GM12872 (cell line): ENCODE data around the gene ATXN7L3B.

Source experiments
- TF ChIP-seq, protein P1 (sequence below): IDR thresholded peaks from 3 replicates; pipeline ENCODE4 v1.5.1; 2011; ENCODE audit warnings: low read depth, mild to moderate bottlenecking, low read length, moderate library complexity; ENCODE audit not compliant: insufficient read depth

Gene ATXN7L3B

DNA sequence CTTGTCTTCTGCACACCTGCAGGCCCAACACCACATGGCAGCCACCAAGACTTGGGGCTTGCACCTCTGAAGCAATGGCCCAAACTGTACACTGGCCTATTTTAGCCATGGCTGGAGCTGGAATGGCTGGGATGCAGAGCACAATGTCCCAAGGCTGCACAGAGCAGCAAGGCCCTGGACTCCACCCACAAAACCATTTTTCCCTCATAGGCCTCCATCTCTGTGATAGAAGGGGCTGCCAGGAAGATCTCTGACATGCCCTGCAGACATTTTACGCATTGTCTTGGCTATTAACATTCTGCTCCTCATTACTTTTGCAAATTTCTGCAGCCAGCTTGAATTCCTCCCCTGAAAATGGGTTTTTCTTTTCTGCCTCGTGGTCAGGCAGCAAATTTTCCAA lies 22.1 kb downstream of the ATXN7L3B start:
- TF ChIP-seq, protein P1, sequence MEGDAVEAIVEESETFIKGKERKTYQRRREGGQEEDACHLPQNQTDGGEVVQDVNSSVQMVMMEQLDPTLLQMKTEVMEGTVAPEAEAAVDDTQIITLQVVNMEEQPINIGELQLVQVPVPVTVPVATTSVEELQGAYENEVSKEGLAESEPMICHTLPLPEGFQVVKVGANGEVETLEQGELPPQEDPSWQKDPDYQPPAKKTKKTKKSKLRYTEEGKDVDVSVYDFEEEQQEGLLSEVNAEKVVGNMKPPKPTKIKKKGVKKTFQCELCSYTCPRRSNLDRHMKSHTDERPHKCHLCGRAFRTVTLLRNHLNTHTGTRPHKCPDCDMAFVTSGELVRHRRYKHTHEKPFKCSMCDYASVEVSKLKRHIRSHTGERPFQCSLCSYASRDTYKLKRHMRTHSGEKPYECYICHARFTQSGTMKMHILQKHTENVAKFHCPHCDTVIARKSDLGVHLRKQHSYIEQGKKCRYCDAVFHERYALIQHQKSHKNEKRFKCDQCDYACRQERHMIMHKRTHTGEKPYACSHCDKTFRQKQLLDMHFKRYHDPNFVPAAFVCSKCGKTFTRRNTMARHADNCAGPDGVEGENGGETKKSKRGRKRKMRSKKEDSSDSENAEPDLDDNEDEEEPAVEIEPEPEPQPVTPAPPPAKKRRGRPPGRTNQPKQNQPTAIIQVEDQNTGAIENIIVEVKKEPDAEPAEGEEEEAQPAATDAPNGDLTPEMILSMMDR = no peak

DNA sequence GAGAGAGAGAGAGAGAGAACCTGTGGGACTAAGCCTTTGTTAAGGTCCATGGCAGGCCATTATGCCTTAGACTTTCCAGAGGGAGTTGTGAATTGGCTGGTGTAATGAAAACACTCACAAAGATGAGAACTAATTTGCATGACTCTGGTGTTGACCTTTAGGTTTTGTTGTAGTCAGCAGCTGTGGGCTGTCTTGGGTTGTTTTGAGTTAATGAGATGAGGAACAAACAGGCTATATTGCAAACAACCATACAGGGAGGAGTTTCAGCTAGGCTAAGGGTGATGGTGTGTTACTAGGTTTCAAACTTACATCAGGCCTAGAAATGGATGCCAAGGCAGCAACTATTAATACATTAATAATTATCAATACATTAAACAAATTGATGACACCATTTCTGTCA lies 26.3 kb downstream of the ATXN7L3B start:
- TF ChIP-seq, protein P1 = no peak

DNA sequence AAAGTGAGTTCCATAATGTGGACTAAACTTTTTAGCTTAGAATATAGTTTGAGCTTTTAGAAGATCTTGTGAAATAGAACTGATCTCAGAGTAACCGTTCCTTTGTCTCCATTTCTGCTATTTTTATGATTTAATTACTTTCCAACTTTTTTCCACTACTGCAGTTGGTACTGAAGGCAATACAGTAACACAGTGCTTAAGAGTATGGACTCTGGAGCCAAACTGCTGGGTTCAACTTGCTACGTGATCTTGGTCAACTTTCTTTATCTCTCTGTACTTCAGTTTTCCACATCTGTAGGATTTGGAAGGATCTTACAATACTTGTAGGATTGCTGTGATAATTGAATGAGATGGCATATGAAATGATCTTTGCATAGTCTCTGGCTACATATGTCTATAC lies 40.9 kb downstream of the ATXN7L3B start:
- TF ChIP-seq, protein P1 = no peak

DNA sequence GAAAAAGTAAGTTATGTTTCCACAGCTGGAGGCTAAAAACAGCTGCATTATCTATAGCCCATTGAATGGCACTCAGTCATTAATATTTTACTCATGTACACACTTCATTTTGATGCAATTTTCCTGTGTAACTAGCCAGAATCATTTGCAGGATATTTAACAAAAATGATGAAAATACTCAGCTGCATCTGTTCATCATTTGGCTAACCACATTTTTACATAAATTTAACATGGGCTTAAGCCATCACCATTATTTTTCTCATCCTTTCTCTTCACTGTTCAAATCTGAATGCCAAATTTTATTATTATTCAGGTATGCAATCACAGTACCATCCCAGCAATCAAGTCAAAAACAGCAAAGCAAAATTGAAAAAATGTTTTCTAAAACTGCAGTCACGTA lies 41.8 kb downstream of the ATXN7L3B start:
- TF ChIP-seq, protein P1 = no peak

DNA sequence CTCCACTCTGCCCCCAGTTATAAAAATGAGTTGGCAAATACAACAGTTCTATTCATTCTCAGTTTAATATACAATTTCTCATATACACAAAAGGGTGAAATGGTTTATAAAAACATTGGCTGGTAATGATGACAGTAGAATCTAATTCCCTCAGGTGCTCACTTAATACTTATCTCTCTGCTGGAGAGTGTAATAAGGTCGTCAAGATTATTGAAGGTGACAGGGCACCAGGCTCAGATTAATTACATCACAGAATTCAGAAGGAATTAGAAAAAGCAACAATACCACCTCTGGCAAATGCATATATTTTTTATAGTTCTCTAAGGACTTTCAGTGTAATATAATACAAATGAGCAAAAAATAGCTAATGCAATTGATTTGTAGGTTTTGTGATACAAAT lies 42.3 kb downstream of the ATXN7L3B start:
- TF ChIP-seq, protein P1 = no peak

DNA sequence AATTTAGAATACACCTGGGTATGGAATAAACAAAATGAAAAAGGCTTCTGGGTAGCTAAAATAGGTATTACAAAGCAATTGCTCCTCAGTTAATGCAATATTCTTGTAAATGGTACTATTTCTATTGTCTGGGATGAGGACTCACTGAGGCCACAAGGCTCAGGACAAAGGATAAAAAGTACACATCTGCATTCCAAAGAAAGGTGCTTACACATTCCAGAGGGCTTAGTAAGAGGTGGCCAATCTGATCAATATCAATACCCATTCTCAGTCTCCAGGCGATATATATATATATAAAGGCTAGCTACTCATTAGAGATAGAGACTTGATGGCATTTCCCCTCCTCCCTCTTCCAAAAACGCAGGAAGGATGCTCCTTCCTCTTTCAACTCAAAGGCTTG lies 43.8 kb downstream of the ATXN7L3B start:
- TF ChIP-seq, protein P1 = no peak

DNA sequence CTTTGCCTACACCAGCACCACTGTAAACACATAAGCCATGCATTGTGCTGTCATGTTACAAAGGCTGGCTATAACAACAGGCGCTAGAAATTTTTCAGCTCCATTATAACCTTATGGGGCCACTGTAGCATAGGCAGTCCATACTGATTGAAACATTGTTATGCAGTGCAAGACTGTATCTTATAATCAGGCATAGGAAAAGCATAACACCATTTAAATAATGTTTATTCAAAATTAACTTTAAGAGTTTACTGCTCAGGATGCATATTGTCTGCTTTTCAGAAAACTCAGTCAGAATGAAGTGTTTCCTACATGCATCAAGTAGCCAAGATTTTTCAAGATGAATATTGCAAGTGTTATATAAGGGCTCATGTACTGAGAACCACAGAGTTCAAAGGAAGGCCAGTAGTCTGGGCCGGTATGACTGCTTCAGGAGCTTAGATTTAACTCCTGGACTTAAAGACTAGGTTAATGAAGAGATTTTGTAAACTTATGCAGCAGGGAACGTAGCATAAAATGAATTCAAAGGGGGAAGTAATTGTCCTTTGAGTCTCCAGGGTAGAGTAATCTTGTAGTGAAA lies 46.9 kb downstream of the ATXN7L3B start:
- TF ChIP-seq, protein P1 = no peak
